Cardiac muscle cell (in vitro differentiated cells and primary cell): ENCODE results near the gene CD207. TPM values are rescaled to one million over a fixed set of nuclear protein-coding genes. Genes with fewer than 3 reads are reported as not detected.

ENCODE experiments used
- DNase-seq, 2 donors: peaks; one replicate each; pipeline versions ENCODE4 v3.0.0 to v3.0.0-alpha.2; 2010 to 2017; ENCODE audit warnings: low read depth in 1 of 2, low spot score in 1 of 2
- H3K27ac ChIP-seq: fragments of 200-600 bp; sonication (generic); 2 replicates; pipeline ENCODE4 v1.5.1; 2016
- H3K27me3 ChIP-seq: fragments of 200-600 bp; sonication (generic); 2 replicates; pipeline ENCODE4 v1.6.0; 2016; ENCODE audit warnings: control low read depth
- H3K36me3 ChIP-seq: fragments of 200-600 bp; sonication (generic); 2 replicates; pipeline ENCODE4 v1.5.1; 2016; ENCODE audit warnings: control low read depth
- H3K4me1 ChIP-seq: fragments of 200-600 bp; sonication (generic); 2 replicates; pipeline ENCODE4 v1.8.1; 2017; ENCODE audit warnings: low read depth, mild to moderate bottlenecking, mixed run types
- H3K4me3 ChIP-seq: fragments of 200-600 bp; sonication (generic); 2 replicates; pipeline ENCODE4 v1.5.1; 2016; ENCODE audit warnings: mild to moderate bottlenecking
- H3K9me3 ChIP-seq: fragments of 200-600 bp; sonication (generic); 2 replicates; pipeline ENCODE4 v1.5.1; 2017; ENCODE audit warnings: low read depth, mild to moderate bottlenecking, control low read depth
- polyA plus RNA-seq: library from polyadenylated mRNA; unstranded; fragments of >200 nt; fragmentation: Nextera tagmentation; extraction: Ambion mirVana; gene quantifications from 2 replicates; pipeline ENCODE4 v1.2.1, GENCODE V29; 2016
- total RNA-seq: library from RNA; depleted of rRNA; stranded (reverse); fragments of >200 nt; gene quantifications from 2 replicates; pipeline ENCODE4 v1.2.3, GENCODE V29; 2016
- TF ChIP-seq, protein P1 (sequence below): IDR thresholded peaks from 2 replicates; pipeline ENCODE4 v1.5.1; 2012; ENCODE audit warnings: low read depth, mild to moderate bottlenecking, low read length

Gene CD207
- total and polyA plus RNA-seq, 2 experiments from 2014 or later, result not detected

- Histone ChIP-seq H3K4me3 (no peak overlapping the region), H3K4me1 (no peaks in the 10 kb centered on the region), H3K27ac (no peak overlapping the region), H3K27me3 (peaks cover 26% of the 10 kb centered on the region), H3K36me3 (no peaks in the 10 kb centered on the region), H3K9me3 (no peaks in the 10 kb centered on the region)
- peak in 1 of 2 donors; percentile 12 for DNase-seq
- TF ChIP-seq, protein P1, sequence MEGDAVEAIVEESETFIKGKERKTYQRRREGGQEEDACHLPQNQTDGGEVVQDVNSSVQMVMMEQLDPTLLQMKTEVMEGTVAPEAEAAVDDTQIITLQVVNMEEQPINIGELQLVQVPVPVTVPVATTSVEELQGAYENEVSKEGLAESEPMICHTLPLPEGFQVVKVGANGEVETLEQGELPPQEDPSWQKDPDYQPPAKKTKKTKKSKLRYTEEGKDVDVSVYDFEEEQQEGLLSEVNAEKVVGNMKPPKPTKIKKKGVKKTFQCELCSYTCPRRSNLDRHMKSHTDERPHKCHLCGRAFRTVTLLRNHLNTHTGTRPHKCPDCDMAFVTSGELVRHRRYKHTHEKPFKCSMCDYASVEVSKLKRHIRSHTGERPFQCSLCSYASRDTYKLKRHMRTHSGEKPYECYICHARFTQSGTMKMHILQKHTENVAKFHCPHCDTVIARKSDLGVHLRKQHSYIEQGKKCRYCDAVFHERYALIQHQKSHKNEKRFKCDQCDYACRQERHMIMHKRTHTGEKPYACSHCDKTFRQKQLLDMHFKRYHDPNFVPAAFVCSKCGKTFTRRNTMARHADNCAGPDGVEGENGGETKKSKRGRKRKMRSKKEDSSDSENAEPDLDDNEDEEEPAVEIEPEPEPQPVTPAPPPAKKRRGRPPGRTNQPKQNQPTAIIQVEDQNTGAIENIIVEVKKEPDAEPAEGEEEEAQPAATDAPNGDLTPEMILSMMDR, result no peak
These were observed 16.1 kb upstream of the CD207 start for GRCh38 chr2:70851704-70852103.

DNA sequence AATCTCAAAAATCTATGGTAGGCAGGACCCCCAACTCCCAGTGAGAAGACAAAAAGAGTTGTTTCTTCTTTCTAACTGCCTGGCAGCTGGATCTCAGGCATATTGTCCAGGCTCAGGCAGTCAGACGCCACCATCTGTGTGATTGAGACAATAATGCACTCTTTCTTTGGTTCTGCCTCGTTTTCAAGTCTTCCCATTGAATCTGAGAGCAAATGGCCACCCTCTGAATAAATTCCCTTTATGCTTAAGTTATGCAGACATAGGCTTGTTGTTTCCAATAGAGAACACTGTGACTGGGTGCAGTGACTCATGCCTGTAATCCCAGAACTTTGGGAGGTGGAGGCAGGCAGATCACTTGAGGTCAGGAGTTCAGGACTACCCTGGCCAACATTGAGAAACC lies 15.3 kb upstream of the CD207 start:
- Histone ChIP-seq H3K27me3 (peaks cover 20% of the 10 kb centered on the region), H3K27ac (no peak overlapping the region), H3K9me3 (no peaks in the 10 kb centered on the region), H3K36me3 (no peaks in the 10 kb centered on the region), H3K4me1 (no peaks in the 10 kb centered on the region), H3K4me3 (no peak overlapping the region)
- TF ChIP-seq, protein P1, result no peak
- DNase-seq, result no peak

DNA sequence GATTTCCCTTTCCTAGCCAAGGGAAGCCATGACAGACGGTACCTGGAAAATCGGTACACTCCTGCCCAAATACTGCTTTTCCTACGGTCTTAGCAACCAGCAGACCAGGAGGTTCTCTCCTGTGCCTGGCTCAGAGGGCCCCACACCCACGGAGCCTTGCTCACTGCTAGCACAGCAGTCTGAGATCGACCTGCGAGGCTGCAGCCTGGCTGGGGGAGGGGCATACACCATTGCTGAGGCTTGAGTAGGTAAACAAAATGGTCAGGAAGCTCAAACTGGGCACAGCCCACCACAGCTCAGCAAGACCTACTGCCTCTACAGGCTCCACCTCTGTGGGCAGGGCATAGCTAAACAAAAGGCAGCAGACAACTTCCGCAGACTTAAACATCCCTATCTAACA lies 6.8 kb upstream of the CD207 start:
- Histone ChIP-seq H3K27me3 (peaks cover 2% of the 10 kb centered on the region), H3K4me3 (no peak overlapping the region), H3K27ac (no peak overlapping the region), H3K9me3 (no peaks in the 10 kb centered on the region), H3K4me1 (no peaks in the 10 kb centered on the region), H3K36me3 (no peaks in the 10 kb centered on the region)
- TF ChIP-seq, protein P1, result no peak
- no peak for DNase-seq

GRCh38 chr2:70837980-70838925 lies 2.6 kb upstream of the CD207 start:
- H3K4me1 ChIP-seq, result no peaks in the 10 kb centered on the region
- H3K4me3 ChIP-seq, result no peak overlapping the region
- TF ChIP-seq, protein P1, result no peak
- no peak overlapping the region for H3K27ac ChIP-seq
- DNase-seq, result no peak
- no peaks in the 10 kb centered on the region for H3K36me3 ChIP-seq
- H3K27me3 ChIP-seq, result no peaks in the 10 kb centered on the region
- no peaks in the 10 kb centered on the region for H3K9me3 ChIP-seq

GRCh38 chr2:70834881-70835280 lies 735 bp downstream of the CD207 start:
- Histone ChIP-seq H3K4me1 (no peaks in the 10 kb centered on the region), H3K4me3 (no peak overlapping the region), H3K27me3 (no peaks in the 10 kb centered on the region), H3K36me3 (no peaks in the 10 kb centered on the region), H3K27ac (no peak overlapping the region), H3K9me3 (no peaks in the 10 kb centered on the region)
- DNase-seq, result no peak
- TF ChIP-seq, protein P1, result no peak
